ENCODE data around the gene DROSHA. TPM values are rescaled to one million over a fixed set of nuclear protein-coding genes. Genes with fewer than 3 reads are reported as not detected.
A peak's percentile ranks its signal among the peaks of the same experiment; 100 is the strongest.

The DROSHA gene, protein sequence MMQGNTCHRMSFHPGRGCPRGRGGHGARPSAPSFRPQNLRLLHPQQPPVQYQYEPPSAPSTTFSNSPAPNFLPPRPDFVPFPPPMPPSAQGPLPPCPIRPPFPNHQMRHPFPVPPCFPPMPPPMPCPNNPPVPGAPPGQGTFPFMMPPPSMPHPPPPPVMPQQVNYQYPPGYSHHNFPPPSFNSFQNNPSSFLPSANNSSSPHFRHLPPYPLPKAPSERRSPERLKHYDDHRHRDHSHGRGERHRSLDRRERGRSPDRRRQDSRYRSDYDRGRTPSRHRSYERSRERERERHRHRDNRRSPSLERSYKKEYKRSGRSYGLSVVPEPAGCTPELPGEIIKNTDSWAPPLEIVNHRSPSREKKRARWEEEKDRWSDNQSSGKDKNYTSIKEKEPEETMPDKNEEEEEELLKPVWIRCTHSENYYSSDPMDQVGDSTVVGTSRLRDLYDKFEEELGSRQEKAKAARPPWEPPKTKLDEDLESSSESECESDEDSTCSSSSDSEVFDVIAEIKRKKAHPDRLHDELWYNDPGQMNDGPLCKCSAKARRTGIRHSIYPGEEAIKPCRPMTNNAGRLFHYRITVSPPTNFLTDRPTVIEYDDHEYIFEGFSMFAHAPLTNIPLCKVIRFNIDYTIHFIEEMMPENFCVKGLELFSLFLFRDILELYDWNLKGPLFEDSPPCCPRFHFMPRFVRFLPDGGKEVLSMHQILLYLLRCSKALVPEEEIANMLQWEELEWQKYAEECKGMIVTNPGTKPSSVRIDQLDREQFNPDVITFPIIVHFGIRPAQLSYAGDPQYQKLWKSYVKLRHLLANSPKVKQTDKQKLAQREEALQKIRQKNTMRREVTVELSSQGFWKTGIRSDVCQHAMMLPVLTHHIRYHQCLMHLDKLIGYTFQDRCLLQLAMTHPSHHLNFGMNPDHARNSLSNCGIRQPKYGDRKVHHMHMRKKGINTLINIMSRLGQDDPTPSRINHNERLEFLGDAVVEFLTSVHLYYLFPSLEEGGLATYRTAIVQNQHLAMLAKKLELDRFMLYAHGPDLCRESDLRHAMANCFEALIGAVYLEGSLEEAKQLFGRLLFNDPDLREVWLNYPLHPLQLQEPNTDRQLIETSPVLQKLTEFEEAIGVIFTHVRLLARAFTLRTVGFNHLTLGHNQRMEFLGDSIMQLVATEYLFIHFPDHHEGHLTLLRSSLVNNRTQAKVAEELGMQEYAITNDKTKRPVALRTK (N-terminal part only)
- total RNA-seq (ENCODE audit: low replicate concordance), result 55.8 and 63.5 TPM in 2 replicates

DNA sequence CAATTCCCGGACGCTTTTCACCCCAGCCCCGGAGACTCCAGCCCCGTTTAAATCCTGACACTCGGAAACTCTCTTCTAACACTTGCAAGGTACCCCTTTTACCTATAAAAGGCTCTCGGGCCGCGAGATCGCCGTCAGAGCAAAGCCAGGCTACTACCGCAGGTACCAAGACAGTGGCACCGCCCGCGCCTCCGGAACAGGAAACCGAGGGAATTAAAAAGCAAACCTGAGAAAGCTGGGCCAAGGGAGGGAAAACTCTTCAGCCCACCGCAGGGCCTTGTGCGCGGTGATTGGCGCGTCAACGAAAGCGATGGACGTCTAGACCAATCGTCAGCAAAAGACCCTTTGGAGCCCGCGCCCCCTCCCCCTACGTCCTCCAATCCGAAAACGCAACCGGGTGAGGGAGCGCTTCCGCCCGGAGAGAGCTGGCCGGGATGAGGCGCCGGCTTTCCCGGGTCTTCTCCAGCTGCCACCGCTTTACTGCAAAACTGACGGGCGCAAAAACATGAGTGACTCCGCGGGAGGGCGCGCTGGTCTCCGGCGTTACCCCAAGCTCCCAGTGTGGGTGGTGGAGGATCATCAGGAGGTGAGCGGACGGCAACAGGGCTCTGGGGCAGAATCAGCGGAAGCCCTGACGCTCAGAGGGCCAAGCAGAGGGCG, at the start of gene DROSHA, which contains the start of gene C5orf22:
DROSHA (minus strand) TSS at position 206 of the 660 bp plus-strand sequence. CDS start 3,034 bp downstream, outside the sequence.
C5orf22 (plus strand) TSS at position 414 of the 660 bp plus-strand sequence; CDS start at position 506, 92 bp downstream.
- TF ChIP-seq, protein P1, sequence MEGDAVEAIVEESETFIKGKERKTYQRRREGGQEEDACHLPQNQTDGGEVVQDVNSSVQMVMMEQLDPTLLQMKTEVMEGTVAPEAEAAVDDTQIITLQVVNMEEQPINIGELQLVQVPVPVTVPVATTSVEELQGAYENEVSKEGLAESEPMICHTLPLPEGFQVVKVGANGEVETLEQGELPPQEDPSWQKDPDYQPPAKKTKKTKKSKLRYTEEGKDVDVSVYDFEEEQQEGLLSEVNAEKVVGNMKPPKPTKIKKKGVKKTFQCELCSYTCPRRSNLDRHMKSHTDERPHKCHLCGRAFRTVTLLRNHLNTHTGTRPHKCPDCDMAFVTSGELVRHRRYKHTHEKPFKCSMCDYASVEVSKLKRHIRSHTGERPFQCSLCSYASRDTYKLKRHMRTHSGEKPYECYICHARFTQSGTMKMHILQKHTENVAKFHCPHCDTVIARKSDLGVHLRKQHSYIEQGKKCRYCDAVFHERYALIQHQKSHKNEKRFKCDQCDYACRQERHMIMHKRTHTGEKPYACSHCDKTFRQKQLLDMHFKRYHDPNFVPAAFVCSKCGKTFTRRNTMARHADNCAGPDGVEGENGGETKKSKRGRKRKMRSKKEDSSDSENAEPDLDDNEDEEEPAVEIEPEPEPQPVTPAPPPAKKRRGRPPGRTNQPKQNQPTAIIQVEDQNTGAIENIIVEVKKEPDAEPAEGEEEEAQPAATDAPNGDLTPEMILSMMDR (IDR thresholded peaks at IDR 0.05; ENCODE audit: insufficient read depth, low read length), result no peak

DNA sequence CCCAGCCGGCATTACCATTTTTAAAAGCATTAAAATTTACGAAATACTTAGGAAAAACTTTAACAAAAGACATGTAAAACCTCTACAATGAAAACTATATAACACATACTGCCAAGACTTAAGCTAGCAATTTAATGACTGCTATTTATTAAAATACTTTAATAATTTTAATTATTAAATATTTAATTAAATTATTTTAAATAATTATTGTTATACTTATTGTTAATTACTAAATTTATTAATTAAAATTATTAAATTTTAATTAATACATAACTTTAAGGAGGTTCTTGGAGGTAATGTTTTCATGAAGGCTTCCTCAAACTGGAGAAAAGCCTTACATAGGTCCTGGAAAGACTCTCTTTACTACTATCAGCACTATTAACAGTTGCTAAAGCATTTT, 47.7 kb upstream of the DROSHA start:
- DNase-seq (ENCODE audit: low read depth), result no peak
- TF ChIP-seq, protein P1 (IDR thresholded peaks at IDR 0.05; ENCODE audit: insufficient read depth, low read length), result no peak
- no peak overlapping the region for H3K4me3 ChIP-seq (ENCODE audit: low read depth, low read length)

More for the DNA sequence above, at the start of gene DROSHA, which contains the start of gene C5orf22:
- DNase-seq (ENCODE audit: low read depth), result peak; percentile 94
- peak within 1 kb of the TSS; percentile 97 for H3K4me3 ChIP-seq (ENCODE audit: low read depth, low read length)

DNA sequence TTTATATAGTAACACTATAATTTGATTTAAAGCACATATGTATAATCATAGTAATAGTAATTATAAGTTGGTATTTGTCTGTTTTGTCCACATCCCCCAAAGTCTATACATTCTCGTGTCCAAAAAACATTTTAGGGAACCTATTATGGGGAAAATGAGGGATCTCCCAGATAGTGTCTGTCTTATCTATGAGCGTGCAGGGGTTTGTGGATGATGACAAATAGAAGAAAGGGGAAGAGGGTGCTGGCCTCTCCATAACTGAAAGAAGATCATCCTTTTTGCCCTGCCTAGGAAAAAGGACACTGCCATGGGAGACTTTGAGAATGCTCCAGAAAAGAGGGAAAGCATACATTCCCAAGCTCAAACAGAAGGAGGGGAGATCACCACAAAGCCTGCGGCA, 45.5 kb upstream of the DROSHA start:
- TF ChIP-seq, protein P1 (IDR thresholded peaks at IDR 0.05; ENCODE audit: insufficient read depth, low read length), result no peak
- H3K4me3 ChIP-seq (ENCODE audit: low read depth, low read length), result no peak overlapping the region
- no peak for DNase-seq (ENCODE audit: low read depth)

DNA sequence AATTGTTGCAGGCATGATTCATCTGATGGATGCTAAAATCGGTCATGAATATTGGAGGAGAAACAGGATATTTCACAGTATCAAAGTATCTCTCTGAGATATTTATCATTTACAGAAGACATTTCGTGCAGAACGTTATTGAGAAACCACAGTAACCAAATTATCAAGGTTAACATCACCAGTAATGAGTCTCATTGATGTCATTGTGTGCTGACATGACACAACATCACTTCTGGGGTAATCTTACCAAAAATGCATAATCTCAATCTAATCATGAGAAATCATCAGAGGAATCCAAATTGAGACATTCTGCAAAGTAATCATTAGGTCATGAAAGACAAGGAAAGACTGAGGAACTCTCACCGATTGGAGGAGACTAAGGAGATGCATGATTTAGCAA, 42.9 kb upstream of the DROSHA start:
- H3K4me3 ChIP-seq (ENCODE audit: low read depth, low read length), result no peak overlapping the region
- TF ChIP-seq, protein P1 (IDR thresholded peaks at IDR 0.05; ENCODE audit: insufficient read depth, low read length), result no peak
- DNase-seq (ENCODE audit: low read depth), result no peak

DNA sequence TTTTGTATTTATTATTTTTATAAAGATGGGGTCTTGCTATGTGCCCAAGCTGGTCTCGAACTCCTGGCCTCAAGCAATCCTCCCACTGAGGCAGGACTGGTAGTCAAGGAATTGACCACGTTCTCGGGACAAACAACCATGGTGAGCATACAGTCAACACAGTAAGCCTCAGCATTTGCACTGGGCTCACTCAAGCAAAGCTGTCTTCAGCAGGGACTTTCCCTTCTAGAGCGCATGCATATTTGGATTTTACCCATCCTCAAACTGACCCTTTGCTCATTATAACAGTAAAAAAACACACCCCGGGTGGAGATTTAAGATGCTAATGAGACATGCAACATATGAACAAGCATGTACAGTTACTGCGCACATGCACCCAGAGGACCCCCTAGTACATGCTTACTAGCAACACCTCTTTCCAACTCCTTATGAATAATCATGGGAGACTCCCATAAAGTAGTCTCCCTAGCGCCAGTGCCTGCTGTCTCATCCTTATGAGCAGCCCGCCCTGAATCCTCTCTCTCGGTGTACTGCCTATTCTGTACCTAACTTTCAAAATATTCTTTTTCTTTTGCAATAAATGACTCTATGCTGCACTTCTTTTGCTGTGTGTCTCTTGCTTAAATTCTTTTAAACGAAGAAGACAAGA, 41.7 kb upstream of the DROSHA start:
- H3K4me3 ChIP-seq (ENCODE audit: low read depth, low read length), result no peak overlapping the region
- no peak for DNase-seq (ENCODE audit: low read depth)
- TF ChIP-seq, protein P1 (IDR thresholded peaks at IDR 0.05; ENCODE audit: insufficient read depth, low read length), result no peak

All from fibroblast of the aortic adventitia (primary cell).